GM12872 (cell line): Measurements from ENCODE around the gene KRT85.

Experiments
- CTCF ChIP-seq: IDR thresholded peaks from 3 replicates; pipeline ENCODE4 v1.5.1; 2011; ENCODE audit warnings: low read depth, mild to moderate bottlenecking, low read length, moderate library complexity; ENCODE audit not compliant: insufficient read depth

The KRT85 gene

DNA sequence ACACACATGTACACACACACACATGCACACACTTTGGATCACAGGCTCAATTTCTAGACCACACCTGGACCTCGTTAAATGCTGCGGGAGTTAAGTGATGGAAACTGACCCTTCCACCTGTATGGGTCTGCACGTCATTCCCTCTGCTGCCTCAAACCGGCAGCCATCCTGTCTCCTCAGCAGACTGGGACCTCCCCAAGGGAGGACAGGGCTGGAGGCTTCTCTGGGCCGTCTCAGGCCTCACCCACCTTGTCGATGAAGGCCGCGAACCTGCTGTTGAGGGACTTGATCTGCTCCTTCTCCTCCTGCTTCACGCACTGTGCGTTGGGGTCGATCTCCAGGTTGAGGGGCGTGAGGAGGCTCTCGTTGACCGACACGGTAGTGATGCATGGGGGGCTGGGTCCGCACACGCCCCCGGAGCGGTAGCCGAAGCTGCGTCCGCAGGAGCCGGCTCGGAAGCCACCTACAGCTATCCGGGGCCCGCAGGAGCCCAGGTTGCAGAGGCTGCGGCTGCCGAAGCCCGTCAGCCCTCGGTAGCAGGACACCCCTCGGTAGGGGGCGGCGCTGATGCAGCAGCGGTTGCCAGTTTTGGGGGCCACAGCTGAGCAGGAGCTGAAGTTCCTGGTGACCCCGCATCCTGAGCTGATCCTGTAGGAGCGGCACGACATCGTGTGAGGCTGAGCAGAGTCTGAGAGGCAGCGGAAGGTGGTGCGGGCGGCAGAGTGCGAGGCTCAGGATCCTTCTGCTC is at the start of gene KRT85:
Gene KRT85, minus strand, starts transcription at position 744 of the 748 bp plus-strand sequence. Its CDS starts 76 bp downstream, at position 668.
- TF ChIP-seq CTCF = no peak

- TF ChIP-seq CTCF = no peak
These were observed 49.5 kb upstream of the KRT85 start for GRCh38 chr12:52416795-52417194.

DNA sequence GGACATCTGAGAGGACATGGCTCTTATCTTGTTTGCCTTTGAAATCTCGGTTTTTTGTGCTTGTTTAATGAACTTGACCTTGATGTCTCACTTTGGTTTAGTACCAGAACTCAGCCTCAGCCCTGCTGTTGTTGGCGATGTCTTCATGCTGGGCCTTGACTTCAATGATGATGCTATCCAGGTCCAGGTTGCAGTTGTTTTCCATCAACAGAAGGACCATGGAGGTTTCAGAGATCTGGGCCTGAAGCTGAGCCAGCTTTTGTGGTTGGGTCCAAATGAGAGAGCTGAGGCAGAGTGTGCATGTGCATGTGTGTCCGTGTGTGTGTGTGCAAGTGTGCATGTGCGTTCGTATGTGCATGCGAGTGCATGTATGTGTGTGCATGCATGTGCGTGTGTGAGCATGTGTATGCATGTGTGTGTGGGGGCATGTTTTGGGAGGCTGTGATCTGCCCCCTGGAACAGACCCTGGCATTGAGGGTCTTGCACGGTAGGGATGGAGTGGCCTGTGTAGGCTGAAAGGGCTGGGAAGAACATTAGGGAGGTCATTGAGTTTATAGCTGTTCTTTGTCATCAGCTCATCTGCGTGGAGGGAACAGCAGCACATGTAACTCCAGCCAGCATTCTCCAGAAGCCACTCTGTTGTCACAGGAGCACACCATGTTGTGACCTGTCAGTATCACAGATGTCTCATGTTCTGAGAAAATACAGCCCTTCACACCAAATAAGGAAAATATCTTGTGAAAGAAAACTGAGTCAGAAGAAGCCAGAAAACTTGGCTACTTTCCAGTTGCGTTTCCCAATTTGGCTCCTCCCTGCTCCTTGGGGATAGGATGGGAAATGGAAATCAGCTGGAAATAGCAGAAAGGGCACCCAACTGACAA is 48.8 kb upstream of the KRT85 start:
- TF ChIP-seq CTCF = no peak

DNA sequence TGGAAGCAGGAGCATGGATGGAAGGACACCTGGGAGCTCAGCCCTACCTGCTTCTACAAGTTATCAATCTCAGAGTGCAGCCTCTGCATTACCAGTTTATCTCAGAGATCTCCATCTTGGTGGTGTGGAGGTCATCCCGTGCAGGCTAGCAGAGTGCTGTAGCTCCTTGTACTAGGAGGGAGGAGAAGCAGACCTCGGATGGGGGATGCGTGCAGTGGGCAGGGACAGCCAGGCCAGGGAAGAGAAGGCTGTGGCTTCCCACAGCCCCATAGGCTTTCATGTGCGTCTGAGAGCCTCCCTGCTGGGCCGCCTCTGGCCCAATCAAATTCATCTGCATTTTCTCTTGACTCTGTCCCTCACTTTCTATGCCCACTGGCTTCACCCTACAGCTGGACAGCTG is 47.7 kb upstream of the KRT85 start:
- TF ChIP-seq CTCF = no peak

- TF ChIP-seq CTCF = no peak
These were observed 46.6 kb upstream of the KRT85 start for GRCh38 chr12:52413782-52414345.

DNA sequence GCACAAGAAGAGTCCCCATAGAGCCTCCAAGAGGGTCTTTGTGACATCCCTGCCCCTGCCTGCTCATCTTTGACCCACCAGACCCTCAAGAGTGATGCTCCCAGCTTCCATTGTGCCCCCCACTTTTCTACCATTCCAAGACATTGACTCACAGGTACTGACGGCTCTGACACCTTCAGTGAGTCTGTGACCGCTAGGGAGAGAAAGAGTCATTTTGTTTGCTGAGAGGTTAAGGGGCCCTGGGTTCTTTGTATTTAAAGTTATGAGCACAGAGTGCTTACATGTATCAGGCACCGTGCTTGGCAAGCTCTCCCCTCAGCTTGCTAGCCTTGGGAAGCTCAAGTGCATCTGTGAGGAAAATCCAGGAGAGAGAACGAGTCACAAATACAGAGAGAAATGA is 45.9 kb upstream of the KRT85 start:
- no peak for TF ChIP-seq CTCF

DNA sequence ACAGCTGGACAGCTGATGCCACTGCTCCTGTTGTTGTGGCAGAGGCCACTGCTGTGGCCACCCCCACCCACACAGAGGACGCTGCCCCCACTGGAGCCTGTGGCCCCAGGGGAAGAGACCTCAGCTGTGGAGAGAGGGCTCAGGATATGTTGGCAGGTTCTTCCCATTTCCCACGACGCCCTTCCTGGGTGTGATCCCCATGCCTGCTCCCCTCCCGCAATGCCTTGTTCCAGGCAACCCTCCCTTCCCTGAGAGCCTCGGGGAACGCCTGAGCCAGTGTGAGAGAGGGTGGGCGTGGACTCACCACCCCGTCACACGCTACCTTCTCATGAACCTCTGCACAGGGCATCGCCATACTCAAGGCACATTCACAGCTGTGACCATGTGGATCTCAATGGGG is 44.5 kb upstream of the KRT85 start:
- no peak for TF ChIP-seq CTCF
